GM18867 (cell line): ENCODE results near the gene ZNF771.

Source experiments
- ATAC-seq: cut with Tn5 transposase; IDR thresholded peaks from one replicate; pipeline ENCODE4 v1.9.1; 2021; ENCODE audit warnings: mild to moderate bottlenecking, moderate library complexity; ENCODE audit not compliant: unreplicated experiment

Gene ZNF771

DNA sequence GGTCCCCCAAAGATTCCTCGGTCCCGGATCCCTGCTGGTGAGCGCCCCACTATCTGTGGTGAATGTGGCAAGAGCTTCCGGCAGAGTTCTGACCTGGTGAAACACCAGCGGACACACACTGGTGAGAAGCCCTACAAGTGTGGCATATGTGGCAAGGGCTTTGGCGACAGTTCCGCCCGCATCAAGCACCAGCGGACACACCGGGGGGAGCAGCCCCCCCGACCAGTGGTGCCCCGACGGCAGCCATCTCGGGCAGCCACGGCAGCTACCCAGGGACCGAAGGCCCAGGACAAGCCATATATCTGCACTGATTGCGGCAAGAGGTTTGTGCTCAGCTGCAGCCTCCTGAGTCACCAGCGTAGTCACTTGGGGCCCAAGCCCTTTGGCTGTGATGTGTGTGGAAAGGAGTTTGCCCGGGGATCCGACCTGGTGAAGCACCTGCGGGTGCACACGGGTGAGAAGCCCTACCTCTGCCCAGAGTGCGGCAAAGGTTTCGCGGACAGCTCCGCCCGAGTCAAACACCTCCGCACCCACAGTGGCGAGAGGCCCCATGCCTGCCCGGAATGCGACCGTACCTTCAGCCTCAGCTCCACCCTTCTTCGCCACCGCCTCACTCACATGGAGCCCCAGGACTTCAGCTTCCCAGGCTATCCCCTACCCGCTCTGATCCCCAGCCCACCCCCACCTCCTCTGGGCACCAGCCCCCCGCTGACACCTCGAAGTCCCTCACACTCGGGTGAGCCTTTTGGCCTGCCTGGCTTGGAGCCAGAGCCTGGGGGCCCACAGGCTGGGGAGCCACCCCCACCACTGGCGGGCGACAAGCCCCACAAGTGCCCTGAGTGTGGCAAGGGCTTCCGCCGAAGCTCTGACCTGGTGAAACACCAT, 9.4 kb upstream of the ZNF771 start:
- no peak for ATAC-seq

GRCh38 chr16:30398661-30399434, 8.6 kb upstream of the ZNF771 start:
- ATAC-seq: no peak

DNA sequence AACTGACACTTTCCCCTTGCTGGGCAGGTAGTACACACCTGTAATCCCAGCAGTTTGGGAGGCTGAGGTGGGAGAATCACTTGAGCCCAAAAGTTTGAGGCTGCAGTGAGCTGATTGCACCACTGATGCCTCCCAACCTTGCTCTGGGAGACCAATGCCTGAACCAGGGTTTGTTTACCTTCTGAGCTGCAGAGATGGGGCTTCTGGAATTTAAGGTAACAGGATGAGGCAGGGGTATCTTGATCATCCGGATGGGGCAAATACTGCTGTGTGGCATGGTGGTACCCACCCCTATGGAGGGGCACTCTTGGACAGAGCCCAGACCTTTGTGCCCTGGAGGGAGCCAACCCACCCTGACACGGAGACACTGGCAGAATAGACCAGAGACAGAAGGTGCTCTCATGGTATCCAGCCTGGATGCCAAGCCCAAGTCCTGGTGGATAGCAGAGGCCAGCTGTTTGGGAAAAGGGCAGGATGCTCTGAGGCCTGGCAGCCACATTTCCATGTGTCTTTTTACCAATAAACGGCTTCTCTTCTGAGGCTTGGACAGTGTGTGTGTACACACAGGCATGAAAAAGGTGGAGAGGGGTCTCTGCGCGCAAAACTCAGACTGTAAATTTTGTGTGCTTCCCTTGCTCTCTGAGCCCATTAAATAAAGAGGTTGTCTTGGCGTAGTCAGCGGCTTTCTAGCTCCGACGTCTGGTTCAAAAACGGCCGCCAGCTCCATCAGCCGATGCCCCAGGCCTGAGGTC, 7.8 kb upstream of the ZNF771 start:
- ATAC-seq: no peak

GRCh38 chr16:30401768-30402425, 5.5 kb upstream of the ZNF771 start:
- no peak for ATAC-seq

GRCh38 chr16:30406795-30407101, 658 bp upstream of the ZNF771 start:
- ATAC-seq: peak; percentile 7

DNA sequence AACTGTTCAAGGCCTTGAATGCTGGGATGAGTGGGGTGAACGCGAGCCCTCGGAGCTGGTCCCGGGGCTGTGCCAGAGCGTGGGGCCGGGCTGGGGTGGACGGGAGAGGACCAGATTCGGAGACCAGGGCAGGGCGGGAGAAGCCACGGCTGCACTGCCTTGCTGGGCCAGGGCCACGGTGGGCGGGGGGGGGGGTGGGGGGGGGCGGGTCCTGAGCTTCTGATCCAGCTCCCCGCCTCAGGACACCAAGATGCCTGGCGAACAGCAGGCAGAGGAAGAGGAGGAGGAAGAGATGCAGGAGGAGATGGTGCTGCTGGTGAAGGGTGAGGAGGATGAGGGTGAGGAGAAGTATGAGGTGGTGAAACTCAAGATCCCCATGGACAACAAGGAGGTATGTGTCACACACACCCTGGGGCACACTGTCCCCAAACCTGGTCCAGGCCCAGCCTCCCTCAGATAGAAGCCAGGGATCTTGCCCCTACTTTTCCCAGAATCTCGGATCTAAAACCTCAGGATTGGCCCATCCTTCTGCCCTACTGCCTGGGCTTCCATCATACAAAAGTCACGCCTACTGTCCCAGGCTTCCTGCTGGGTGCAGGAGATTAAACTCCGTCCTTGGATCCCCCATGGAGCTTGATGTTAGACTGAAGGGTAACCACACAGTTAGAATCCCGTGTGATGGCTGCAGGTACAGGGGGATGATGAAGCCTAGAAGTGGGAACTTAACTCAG, 563 bp downstream of the ZNF771 start:
- ATAC-seq: no peak

- ATAC-seq: peak; percentile 46
Measured at GRCh38 chr16:30409125-30410060, 2.0 kb downstream of the ZNF771 start.

DNA sequence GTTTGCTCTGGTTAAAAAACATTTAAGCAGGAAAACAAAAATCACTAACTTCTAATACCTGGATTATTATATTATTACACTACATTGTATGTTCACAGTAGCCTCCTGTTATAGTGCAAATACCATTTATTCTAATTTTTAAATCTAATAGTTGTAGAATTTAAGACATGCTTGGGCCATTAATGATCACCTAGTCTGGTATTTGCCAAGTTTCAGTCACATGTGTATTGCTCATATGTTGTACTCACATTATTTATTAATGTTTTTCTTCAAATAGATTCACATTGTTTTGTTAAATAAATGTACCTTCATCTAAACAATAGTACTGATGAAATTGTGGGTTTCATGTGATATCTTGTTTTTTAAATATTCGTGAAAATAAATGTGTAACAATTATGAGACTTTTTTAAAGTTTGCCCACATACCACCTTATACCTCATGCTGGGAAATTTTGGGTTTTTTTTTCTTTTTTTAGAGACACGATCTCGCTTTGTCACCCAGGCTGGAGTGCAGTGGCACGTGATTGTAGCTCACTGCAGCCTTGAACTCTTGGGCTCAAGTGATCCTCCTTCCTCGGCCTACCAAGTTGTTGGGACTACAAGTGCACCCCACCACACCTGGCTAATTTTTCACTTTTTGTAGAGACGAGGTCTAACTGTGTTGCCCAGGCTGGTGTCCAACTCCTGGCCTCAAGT, 5.9 kb downstream of the ZNF771 start:
- no peak for ATAC-seq

- ATAC-seq: no peak
Measured at GRCh38 chr16:30414159-30414558, 6.8 kb downstream of the ZNF771 start.

DNA sequence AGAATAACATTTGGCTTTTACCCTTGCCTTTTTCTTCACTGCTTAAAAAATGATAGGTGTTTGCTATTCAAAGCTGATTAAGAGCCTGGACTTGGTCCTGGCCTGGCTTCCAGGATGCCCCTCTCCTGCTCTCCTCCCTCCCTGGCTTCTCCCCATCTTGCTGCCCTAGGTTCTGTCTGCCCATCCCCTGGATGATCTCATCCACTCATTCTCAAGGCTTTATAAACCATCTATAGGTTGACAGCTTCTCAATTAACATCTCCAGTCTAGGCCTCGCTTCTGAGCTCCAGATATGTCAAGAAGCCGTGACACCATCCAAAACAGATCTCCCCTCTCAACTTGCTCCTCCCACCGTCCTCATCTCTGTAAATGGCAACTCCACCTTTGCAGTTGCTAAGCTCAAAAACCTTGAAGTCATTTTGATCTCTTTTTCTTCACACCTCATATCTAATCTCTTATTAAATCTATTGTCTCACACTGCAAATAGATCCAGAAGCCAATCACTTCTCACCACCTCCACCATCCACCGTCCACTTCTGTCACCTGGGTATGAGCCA, 8.7 kb downstream of the ZNF771 start:
- no peak for ATAC-seq

DNA sequence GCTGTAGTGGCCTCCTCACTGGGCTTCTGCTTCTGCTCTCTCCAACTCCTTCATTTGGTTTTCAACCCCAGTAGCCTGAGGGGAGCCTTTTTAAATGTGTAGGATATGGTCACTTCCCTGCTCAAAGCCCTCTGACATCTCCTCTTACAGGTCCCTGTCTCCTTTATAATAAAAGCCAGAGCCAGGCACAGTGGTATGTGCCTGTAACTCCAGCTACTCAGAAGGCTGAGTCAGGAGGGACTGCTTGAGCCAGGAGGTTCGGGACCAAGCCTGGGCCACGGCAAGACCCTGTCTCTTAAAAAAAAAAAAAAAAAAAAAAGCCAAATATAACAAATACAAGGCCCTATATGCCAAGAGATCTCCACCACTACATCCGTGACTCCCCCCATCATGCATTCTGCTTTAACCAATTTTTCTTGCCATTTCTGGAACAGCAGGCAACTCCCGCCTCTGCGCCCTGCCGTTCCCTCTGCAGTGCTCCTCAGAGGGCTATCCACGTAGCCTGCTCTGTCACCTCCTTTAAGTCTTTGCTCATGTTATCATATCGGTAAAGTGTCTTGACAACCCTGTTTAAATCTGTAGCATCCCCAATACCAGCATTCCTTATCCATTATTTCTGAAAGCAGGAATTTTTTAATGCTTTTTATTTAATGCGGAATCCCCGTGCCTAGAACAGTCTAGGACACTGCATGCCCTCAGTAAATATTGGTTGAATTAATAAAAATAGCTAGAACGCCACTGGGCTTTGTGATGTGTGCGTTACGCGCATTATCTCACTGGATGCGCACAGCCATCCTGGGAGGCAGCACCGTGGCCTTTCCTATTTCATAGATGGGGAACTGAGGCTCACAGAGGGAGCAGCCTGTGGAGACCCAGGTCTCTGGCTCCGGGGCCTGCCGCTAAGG, 9.5 kb downstream of the ZNF771 start:
- ATAC-seq: no peak

DNA sequence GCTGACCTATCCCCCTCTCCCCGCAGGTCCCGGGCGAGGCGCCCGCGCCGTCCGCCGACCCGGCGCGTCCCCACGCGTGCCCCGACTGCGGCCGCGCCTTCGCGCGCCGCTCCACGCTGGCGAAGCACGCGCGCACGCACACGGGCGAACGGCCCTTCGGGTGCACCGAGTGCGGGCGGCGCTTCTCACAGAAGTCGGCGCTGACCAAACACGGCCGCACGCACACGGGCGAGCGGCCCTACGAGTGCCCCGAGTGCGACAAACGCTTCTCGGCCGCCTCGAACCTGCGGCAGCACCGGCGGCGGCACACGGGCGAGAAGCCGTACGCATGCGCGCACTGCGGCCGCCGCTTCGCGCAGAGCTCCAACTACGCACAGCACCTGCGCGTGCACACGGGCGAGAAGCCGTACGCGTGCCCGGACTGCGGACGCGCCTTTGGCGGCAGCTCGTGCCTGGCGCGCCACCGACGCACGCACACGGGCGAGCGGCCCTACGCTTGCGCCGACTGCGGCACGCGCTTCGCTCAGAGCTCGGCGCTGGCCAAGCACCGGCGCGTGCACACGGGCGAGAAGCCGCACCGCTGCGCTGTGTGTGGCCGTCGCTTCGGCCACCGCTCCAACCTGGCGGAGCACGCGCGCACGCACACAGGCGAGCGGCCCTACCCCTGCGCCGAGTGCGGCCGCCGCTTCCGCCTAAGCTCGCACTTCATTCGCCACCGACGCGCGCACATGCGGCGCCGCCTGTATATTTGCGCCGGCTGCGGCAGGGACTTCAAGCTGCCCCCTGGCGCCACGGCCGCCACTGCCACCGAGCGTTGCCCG, 10.3 kb downstream of the ZNF771 start:
- peak; percentile 81 for ATAC-seq

- no peak for ATAC-seq
Measured at GRCh38 chr16:30418350-30419181, 11.2 kb downstream of the ZNF771 start.

DNA sequence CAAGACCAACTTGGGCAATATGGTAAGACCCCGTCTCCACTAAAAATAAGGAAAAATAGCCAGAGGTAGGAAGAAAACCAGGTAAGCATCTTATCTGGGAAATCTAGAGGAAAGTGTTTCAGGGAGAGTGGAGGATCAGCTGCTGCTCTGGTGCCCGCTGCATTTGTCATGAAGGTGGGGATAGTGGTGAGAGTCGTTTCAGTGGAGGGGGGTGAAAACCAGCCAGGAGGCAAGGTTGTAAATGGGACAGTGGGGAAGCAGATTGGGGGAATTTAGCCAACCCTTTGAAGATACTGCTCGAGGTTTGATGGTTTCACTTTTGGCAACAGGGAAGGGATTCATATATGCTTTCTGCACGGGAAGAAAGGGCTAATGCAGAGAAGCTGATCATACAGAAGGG, 13.6 kb downstream of the ZNF771 start:
- no peak for ATAC-seq

- ATAC-seq: no peak
Measured at GRCh38 chr16:30428055-30428454, 20.6 kb downstream of the ZNF771 start.

DNA sequence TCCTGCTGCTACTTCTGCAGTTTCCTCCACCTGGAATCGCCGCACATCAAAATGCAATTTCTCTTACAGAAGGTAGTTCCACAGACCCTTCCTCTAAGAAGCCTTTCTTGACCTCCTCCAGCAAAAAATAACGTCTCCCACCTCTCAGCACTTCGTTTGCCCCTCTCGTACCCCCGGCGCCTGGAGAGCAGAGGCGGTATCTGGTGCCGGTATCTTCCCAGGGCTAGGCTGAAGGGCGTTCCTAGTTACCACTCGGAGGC, 21.9 kb downstream of the ZNF771 start:
- no peak for ATAC-seq
